EL (cell line): ENCODE results near the gene BLID.

ENCODE experiments used
- DNase-seq: peaks from one replicate; pipeline ENCODE4 v3.0.0-alpha.2; 2016

The BLID gene

GRCh38 chr11:122103726-122104125 is 12.3 kb downstream of the BLID start:
- no peak for DNase-seq

GRCh38 chr11:122103321-122103720 is 12.7 kb downstream of the BLID start:
- DNase-seq = peak; percentile 56

- DNase-seq = peak; percentile 67
Measured at GRCh38 chr11:122102426-122102825, 13.6 kb downstream of the BLID start.

GRCh38 chr11:122101625-122102291 is 14.3 kb downstream of the BLID start:
- peak; percentile 87 for DNase-seq

GRCh38 chr11:122100756-122101080 is 15.3 kb downstream of the BLID start:
- DNase-seq = peak; percentile 76

- DNase-seq = peak; percentile 85
Measured at GRCh38 chr11:122100037-122100755, 15.8 kb downstream of the BLID start.

- DNase-seq = peak; percentile 69
Measured at GRCh38 chr11:122099374-122100036, 16.5 kb downstream of the BLID start.

GRCh38 chr11:122098261-122098980 is 17.6 kb downstream of the BLID start:
- DNase-seq = no peak

- peak; percentile 69 for DNase-seq
Measured at GRCh38 chr11:122097419-122098001, 18.5 kb downstream of the BLID start.

GRCh38 chr11:122096272-122097112 is 19.5 kb downstream of the BLID start:
- peak; percentile 55 for DNase-seq

- peak; percentile 89 for DNase-seq
Measured at GRCh38 chr11:122095681-122096262, 20.2 kb downstream of the BLID start.

GRCh38 chr11:122094836-122095235 is 21.2 kb downstream of the BLID start:
- no peak for DNase-seq

- DNase-seq = peak; percentile 75
Measured at GRCh38 chr11:122093731-122094275, 22.2 kb downstream of the BLID start.

GRCh38 chr11:122091835-122092234 is 24.2 kb downstream of the BLID start:
- DNase-seq = peak; percentile 41

GRCh38 chr11:122089111-122089510 is 26.9 kb downstream of the BLID start:
- DNase-seq = no peak

- DNase-seq = no peak
Measured at GRCh38 chr11:122085712-122086111, 30.3 kb downstream of the BLID start.

GRCh38 chr11:122085264-122085663 is 30.8 kb downstream of the BLID start:
- DNase-seq = peak; percentile 92

GRCh38 chr11:122082205-122082604 is 33.8 kb downstream of the BLID start:
- DNase-seq = no peak

- no peak for DNase-seq
Measured at GRCh38 chr11:122081073-122081472, 34.9 kb downstream of the BLID start.

GRCh38 chr11:122077459-122077858 is 38.6 kb downstream of the BLID start:
- DNase-seq = no peak

GRCh38 chr11:122076512-122077120 is 39.4 kb downstream of the BLID start:
- no peak for DNase-seq
